Ishikawa (cell line): ENCODE measurements around the gene TTLL3.

Experiments used
- CEBPB ChIP-seq: IDR thresholded peaks from 2 replicates; pipeline ENCODE4 v1.6.1; 2012
- CREB1 ChIP-seq: IDR thresholded peaks from 2 replicates; pipeline ENCODE4 v1.6.1; 2012; ENCODE audit warnings: low read depth
- EGR1 ChIP-seq: IDR thresholded peaks from 2 replicates; pipeline ENCODE4 v1.6.1; 2012
- EP300 ChIP-seq: IDR thresholded peaks from 2 replicates; pipeline ENCODE4 v1.6.1; 2012; ENCODE audit warnings: borderline replicate concordance
- NFIC ChIP-seq: IDR thresholded peaks from 2 replicates; pipeline ENCODE4 v1.6.1; 2012
- RAD21 ChIP-seq: IDR thresholded peaks from 2 replicates; pipeline ENCODE4 v1.6.1; 2012; ENCODE audit warnings: low read depth
- TCF12 ChIP-seq: IDR thresholded peaks from 2 replicates; pipeline ENCODE4 v1.6.1; 2012; ENCODE audit warnings: low read depth
- TEAD4 ChIP-seq: IDR thresholded peaks from 2 replicates; pipeline ENCODE4 v1.6.1; 2012
- ZBTB7A ChIP-seq: IDR thresholded peaks from 2 replicates; pipeline ENCODE4 v1.6.1; 2012; ENCODE audit warnings: low read depth
- TF ChIP-seq, protein P1 (sequence below): IDR thresholded peaks from 2 replicates; pipeline ENCODE4 v1.6.1; 2012; ENCODE audit warnings: low read depth, mild to moderate bottlenecking
- TF ChIP-seq, protein P2 (sequence below): IDR thresholded peaks from 2 replicates; pipeline ENCODE4 v1.6.1; 2012

DNA sequence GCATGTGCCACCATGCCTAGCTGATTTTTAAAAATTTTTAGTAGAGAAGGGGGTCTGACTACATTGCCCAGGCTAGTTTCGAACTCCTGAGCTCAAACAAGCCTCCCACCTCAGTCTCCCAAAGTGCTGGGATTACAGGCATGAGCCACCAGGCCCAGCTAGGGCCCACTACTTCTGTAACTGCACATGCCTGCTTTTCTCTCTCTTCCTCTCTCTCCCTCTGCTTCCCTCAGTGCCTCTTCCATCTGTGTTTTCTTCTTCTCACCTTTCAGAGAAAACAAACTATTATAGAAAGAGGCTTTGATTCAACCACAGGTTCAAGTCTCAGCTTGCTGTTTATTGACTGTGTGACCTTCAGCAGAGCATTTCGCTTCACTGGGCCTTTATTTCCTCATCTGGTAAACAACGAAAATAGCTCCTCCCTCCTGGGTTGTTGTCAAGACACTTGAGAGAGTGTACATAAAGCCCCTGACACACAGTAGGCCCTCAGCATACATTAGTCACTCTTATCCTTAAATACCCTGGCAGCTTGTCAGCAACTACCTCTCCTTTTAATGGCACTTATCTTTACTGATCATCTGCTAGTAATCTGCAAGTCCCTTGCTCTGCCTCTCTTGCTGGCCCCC is 28.0 kb upstream of the TTLL3 start:
- TF ChIP-seq TCF12 (no peak), TEAD4 (no peak), CEBPB (no peak), NFIC (no peak), ZBTB7A (no peak), EP300 (no peak), EGR1 (no peak), RAD21 (no peak), CREB1 (no peak)
- TF ChIP-seq, protein P1, sequence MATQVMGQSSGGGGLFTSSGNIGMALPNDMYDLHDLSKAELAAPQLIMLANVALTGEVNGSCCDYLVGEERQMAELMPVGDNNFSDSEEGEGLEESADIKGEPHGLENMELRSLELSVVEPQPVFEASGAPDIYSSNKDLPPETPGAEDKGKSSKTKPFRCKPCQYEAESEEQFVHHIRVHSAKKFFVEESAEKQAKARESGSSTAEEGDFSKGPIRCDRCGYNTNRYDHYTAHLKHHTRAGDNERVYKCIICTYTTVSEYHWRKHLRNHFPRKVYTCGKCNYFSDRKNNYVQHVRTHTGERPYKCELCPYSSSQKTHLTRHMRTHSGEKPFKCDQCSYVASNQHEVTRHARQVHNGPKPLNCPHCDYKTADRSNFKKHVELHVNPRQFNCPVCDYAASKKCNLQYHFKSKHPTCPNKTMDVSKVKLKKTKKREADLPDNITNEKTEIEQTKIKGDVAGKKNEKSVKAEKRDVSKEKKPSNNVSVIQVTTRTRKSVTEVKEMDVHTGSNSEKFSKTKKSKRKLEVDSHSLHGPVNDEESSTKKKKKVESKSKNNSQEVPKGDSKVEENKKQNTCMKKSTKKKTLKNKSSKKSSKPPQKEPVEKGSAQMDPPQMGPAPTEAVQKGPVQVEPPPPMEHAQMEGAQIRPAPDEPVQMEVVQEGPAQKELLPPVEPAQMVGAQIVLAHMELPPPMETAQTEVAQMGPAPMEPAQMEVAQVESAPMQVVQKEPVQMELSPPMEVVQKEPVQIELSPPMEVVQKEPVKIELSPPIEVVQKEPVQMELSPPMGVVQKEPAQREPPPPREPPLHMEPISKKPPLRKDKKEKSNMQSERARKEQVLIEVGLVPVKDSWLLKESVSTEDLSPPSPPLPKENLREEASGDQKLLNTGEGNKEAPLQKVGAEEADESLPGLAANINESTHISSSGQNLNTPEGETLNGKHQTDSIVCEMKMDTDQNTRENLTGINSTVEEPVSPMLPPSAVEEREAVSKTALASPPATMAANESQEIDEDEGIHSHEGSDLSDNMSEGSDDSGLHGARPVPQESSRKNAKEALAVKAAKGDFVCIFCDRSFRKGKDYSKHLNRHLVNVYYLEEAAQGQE, result no peak
- TF ChIP-seq, protein P2, sequence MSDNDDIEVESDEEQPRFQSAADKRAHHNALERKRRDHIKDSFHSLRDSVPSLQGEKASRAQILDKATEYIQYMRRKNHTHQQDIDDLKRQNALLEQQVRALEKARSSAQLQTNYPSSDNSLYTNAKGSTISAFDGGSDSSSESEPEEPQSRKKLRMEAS, result no peak
